Epidermal melanocyte (primary cell): Measurements from ENCODE around the gene TIMM10.

Experiments used
- DNase-seq: peaks from one replicate; pipeline ENCODE4 v3.0.0; 2011; ENCODE audit warnings: low spot score; ENCODE audit not compliant: insufficient read length

Gene TIMM10

GRCh38 chr11:57530596-57531507 lies at the start of gene TIMM10:
TIMM10 (minus strand) TSS chr11:57530754; CDS start chr11:57530189, 565 bp downstream.
- DNase-seq, result peak; percentile 90

- no peak for DNase-seq
Measured at GRCh38 chr11:57574061-57574460, 43.5 kb upstream of the TIMM10 start.

DNA sequence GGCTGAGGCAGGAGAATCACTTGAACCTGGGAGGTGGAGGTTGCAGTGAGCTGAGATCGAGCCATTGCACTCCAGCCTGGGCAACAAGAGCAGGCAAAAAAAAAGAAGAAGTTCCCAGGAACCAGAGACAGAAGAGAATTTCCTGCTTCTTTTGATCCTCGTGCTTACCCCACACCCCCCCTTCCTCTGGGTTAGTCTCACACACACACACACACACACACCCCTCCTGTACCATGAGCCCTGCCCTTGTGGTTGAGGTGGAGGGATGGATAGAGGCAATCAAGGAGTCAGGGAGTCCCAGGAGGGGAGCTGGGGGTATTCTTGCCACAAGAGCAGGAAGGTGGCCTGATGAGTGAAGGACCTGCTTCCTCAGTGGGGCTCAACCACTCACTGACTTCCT lies 41.1 kb upstream of the TIMM10 start:
- DNase-seq, result no peak

DNA sequence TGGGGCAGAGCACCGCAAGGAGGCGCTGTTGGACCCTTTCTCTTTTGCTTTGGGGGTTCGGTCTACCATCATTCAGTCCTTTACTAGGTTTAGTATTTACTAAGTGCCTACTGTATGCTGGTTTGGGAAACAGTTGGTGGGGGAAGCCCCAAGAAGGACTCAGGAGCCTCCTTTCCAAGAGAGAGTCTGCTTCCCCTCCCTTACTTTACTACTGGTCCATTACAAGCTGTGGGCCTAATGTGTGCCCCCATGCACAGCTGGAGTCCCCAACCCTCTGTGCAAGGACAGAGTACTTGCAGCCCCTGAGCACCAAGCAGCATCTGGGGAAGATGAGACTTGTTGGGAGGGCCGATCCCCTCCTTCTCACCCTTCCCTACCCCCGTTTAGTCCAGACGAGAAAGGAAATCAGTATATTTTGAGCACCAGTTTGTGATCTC lies 37.8 kb upstream of the TIMM10 start:
- DNase-seq, result no peak

- DNase-seq, result peak; percentile 68
Measured at GRCh38 chr11:57567515-57568329, 37.2 kb upstream of the TIMM10 start, which contains the start of gene UBE2L6. UBE2L6 (minus strand) TSS chr11:57567672; CDS start chr11:57567611, 61 bp downstream.

GRCh38 chr11:57566905-57567514 lies 36.5 kb upstream of the TIMM10 start:
- no peak for DNase-seq

GRCh38 chr11:57566005-57566904 lies 35.7 kb upstream of the TIMM10 start:
- no peak for DNase-seq

GRCh38 chr11:57562596-57562995 lies 32.0 kb upstream of the TIMM10 start:
- DNase-seq, result no peak

GRCh38 chr11:57560146-57560545 lies 29.6 kb upstream of the TIMM10 start:
- DNase-seq, result no peak

DNA sequence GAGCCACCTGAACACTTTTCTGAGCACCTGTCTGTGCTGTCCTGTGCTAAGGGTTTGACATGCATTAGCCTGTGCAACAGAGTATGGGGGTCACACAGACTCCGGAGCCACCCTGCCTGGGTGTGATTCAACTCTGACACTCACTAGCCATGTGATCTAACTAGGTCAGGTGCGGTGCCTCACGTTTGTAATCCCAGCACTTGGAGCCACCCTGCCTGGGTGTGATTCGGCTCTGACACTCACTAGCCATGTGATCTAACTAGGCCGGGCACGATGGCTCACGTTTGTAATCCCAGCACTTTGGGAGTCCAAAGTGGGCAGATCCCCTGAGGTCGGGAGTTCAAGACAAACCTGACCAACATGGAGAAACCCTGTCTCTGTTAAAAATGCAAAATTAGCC lies 25.5 kb upstream of the TIMM10 start:
- DNase-seq, result no peak

DNA sequence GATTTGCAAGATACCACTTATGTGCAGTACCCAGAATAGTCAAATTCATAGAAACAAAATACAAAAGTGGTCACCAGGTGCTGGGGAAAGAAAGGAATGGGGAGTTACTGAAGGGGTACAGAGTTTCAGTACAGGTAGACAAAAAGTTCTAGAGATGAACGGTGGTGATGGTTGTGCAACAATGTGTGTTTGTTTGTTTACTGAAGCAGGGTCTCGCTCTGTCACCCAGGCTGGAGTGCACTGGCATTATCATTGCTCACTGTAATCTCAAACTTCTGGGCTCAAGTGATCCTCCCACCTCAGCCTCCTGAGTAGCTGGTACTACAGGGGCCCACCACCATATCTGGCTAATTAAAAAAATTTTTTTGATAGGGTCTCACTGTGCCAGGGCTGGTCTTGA lies 24.8 kb upstream of the TIMM10 start:
- no peak for DNase-seq

DNA sequence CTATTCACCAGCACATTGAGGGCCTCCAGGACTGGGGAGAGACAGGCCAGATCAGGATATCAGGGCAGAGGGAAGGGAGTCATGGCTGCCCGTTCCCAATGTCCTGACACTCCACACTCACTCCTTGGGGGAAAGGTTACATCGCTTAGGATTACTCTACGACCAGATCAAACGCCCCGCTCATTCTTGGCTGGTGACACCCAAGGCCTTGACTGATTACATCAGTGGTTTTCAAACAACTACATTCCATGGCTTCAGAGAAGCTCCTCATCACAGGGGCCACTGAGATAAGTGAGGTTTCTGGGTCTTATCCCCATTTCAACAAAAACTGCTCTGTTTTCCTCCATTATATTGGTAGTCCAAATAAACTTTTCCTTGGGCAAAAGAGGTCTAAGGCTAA lies 21.9 kb upstream of the TIMM10 start:
- no peak for DNase-seq

GRCh38 chr11:57551941-57552340 lies 21.4 kb upstream of the TIMM10 start:
- no peak for DNase-seq

- no peak for DNase-seq
Measured at GRCh38 chr11:57549983-57550382, 19.4 kb upstream of the TIMM10 start.

DNA sequence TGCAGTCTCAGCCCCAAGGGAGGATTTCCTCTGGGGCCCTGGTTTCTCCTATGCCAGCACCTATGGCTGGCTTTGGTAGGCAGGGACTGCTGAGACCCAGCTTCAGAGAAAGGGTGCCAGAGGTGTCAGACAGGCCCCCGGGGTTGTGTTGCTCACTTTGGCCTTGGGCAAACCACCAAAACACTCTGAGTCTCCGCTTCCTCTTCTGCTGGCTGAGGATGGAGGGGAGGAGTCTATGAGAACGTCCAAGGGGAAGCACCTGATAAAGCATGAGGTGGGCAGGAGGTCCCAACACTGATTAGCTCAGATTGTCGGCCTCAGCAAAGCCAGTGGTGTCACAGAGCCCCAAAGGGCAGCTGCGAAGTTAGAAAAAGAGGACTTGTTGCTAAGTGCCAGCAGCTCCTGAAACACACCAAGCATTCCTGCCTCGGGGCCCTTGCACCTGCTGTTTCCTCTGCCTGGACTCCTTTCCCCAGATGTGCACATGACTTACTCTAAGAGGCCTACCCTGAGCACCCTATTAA lies 17.4 kb upstream of the TIMM10 start:
- no peak for DNase-seq

DNA sequence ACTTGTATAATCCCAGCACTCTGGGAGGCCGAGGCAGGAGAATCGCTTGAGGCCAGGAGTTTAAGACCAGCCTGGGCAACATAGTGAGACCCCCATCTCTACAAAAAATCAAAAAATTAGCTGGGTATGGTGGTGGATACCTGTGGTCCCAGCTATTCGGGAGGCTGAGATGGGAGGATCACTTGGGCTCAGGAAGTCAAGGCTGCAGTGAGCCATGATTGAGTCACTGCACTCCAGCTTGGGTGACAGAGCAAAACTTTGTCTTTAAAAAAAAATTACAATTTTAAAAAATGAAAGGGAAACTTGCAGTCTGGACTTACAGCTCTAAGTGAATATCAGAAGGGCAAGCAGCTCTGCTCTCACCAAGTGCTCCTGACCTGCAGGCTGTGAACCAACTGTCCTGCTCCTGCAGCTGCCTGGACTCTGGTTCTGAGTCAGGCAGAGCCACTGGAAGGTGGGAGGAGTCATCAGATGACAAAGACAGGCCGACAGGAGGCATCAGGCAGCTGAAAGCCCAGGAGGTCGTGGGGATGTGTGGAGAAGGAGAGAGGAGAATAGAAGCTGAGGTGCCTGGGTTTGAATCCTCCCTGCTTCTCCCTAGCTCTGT lies 16.4 kb upstream of the TIMM10 start:
- DNase-seq, result no peak

GRCh38 chr11:57546451-57546850 lies 15.9 kb upstream of the TIMM10 start:
- DNase-seq, result no peak

GRCh38 chr11:57545883-57546282 lies 15.3 kb upstream of the TIMM10 start:
- DNase-seq, result no peak

- DNase-seq, result no peak
Measured at GRCh38 chr11:57544566-57544965, 14.0 kb upstream of the TIMM10 start.

- DNase-seq, result no peak
Measured at GRCh38 chr11:57543593-57543992, 13.0 kb upstream of the TIMM10 start.
